NB4 (cell line): ENCODE measurements around the gene NPR3.
A peak's percentile ranks its signal among the peaks of the same experiment; 100 is the strongest.

Experiments
- DNase-seq: peaks from one replicate; pipeline ENCODE4 v3.0.0; 2010; ENCODE audit warnings: low read depth
- H3K4me3 ChIP-seq: one replicate; pipeline ENCODE4 v1.5.1; 2011; ENCODE audit warnings: mild to moderate bottlenecking, low read depth, low read length, moderate library complexity
- CTCF ChIP-seq: IDR thresholded peaks from one replicate; pipeline ENCODE4 v1.5.1; 2012; ENCODE audit warnings: low read depth, low read length
- MYC ChIP-seq: IDR thresholded peaks from 2 replicates; pipeline ENCODE4 v1.6.1; 2011; ENCODE audit warnings: low read depth, low read length
- POLR2A ChIP-seq: IDR thresholded peaks from 2 replicates; pipeline ENCODE4 v1.6.1; 2011; ENCODE audit warnings: mild to moderate bottlenecking; ENCODE audit not compliant: insufficient read length; ENCODE audit errors: extremely low read depth
- TF ChIP-seq, protein P1 (sequence below): IDR thresholded peaks from 2 replicates; pipeline ENCODE4 v1.6.1; 2011; ENCODE audit warnings: low read depth, low read length

NPR3 gene

DNA sequence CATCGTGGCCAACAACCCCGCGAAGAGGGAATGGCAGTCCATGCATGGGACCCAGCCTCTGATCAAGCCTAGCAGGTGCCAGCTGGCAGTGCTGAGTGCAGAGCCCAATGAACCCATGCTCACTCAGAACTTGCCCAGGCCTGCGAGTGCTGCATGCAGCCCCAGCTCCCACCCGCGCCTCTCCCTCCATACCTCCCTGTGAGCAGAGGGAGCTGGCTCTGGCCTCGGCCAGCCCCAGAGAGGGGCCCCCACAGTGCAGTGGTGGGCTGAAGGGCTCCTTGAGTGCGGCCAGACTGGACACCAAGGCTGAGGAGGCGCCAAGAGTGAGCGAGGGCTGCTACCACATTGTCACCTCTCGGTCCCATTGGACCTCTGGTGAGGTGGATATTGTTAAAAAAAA lies 32.6 kb upstream of the NPR3 start:
- DNase-seq, result no peak
- no peak overlapping the region for H3K4me3 ChIP-seq
- TF ChIP-seq POLR2A (no peak), MYC (no peak), CTCF (no peak)
- TF ChIP-seq, protein P1, sequence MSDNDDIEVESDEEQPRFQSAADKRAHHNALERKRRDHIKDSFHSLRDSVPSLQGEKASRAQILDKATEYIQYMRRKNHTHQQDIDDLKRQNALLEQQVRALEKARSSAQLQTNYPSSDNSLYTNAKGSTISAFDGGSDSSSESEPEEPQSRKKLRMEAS, result no peak

GRCh38 chr5:32679218-32679617 lies 31.9 kb upstream of the NPR3 start:
- no peak overlapping the region for H3K4me3 ChIP-seq
- peak; percentile 18 for DNase-seq
- TF ChIP-seq CTCF (no peak), POLR2A (no peak), MYC (no peak)
- TF ChIP-seq, protein P1, result no peak

- H3K4me3 ChIP-seq, result no peak overlapping the region
- DNase-seq, result no peak
- no peak for TF ChIP-seq MYC
- TF ChIP-seq, protein P1, result no peak
- no peak for TF ChIP-seq POLR2A
- TF ChIP-seq CTCF, result no peak
Observed at GRCh38 chr5:32680183-32680582, 30.9 kb upstream of the NPR3 start.

- H3K4me3 ChIP-seq, result no peak overlapping the region
- TF ChIP-seq, protein P1, result no peak
- TF ChIP-seq MYC (no peak), POLR2A (no peak), CTCF (no peak)
- no peak for DNase-seq
Observed at GRCh38 chr5:32683125-32683524, 28.0 kb upstream of the NPR3 start.

GRCh38 chr5:32684260-32684659 lies 26.9 kb upstream of the NPR3 start:
- TF ChIP-seq CTCF, result no peak
- H3K4me3 ChIP-seq, result no peak overlapping the region
- no peak for DNase-seq

- no peak for DNase-seq
- no peak overlapping the region for H3K4me3 ChIP-seq
- TF ChIP-seq POLR2A, result no peak
- TF ChIP-seq MYC, result no peak
- TF ChIP-seq, protein P1, result no peak
- no peak for TF ChIP-seq CTCF
Observed at GRCh38 chr5:32686799-32687498, 24.2 kb upstream of the NPR3 start.
